SU-DHL-6 (cell line): ENCODE measurements around the gene FETUB.

Source experiments
- H2AFZ ChIP-seq: fragments of 200-600 bp; sonication (generic); 2 replicates; pipeline ENCODE4 v1.6.1; 2014; ENCODE audit warnings: low read depth, mild to moderate bottlenecking, moderate library complexity, mixed read lengths, antibody characterized with exemption, low read length; ENCODE audit not compliant: severe bottlenecking
- H3F3A ChIP-seq: fragments of 200-600 bp; shearing (Covaris generic); 2 replicates; pipeline ENCODE4 v1.6.0; 2016; ENCODE audit warnings: antibody characterized with exemption, mild to moderate bottlenecking; ENCODE audit not compliant: insufficient read depth
- H3K27ac ChIP-seq: fragments of 200-600 bp; sonication (generic); 2 replicates; pipeline ENCODE4 v1.5.1; 2016; ENCODE audit warnings: low read depth, mild to moderate bottlenecking, low read length, moderate library complexity, mixed read lengths
- H3K27me3 ChIP-seq: fragments of 200-600 bp; sonication (generic), shearing (Covaris generic); 2 replicates; pipeline ENCODE4 v1.6.0; 2014; ENCODE audit warnings: mild to moderate bottlenecking, low read length
- H3K36me3 ChIP-seq: fragments of 200-600 bp; sonication (generic); 2 replicates; pipeline ENCODE4 v1.6.1; 2014; ENCODE audit warnings: mild to moderate bottlenecking, low read length, mixed read lengths
- H3K4me2 ChIP-seq: fragments of 300-600, 200-600 bp; shearing (Covaris generic), sonication (generic); 2 replicates; pipeline ENCODE4 v1.6.0; 2014; ENCODE audit warnings: low read length, low read depth, mild to moderate bottlenecking; ENCODE audit not compliant: poor library complexity, severe bottlenecking
- H3K4me3 ChIP-seq: fragments of 200-600 bp; sonication (generic); 2 replicates; pipeline ENCODE4 v1.5.1; 2014; ENCODE audit warnings: antibody characterized with exemption, low read length, mild to moderate bottlenecking, mixed read lengths; ENCODE audit not compliant: insufficient read depth, poor library complexity, severe bottlenecking
- H3K79me2 ChIP-seq: fragments of 200-600 bp; sonication (generic); 2 replicates; pipeline ENCODE4 v1.6.1; 2014; ENCODE audit warnings: mild to moderate bottlenecking, low read length, moderate library complexity; ENCODE audit not compliant: insufficient read depth
- H3K9ac ChIP-seq: fragments of 200-600 bp; sonication (generic); 2 replicates; pipeline ENCODE4 v1.7.0; 2014; ENCODE audit warnings: mild to moderate bottlenecking, low read length
- H3K9me2 ChIP-seq: fragments of 200-600 bp; sonication (generic); replicated peaks from 2 replicates; pipeline ENCODE4 v1.6.1; 2014; ENCODE audit warnings: low read length; ENCODE audit not compliant: insufficient read depth
- H3K9me3 ChIP-seq: fragments of 200-600 bp; sonication (generic); 2 replicates; pipeline ENCODE4 v1.6.1; 2014; ENCODE audit warnings: low read length, mixed read lengths; ENCODE audit not compliant: insufficient read depth
- H4K20me1 ChIP-seq: fragments of 200-600 bp; sonication (generic); 2 replicates; pipeline ENCODE4 v1.6.1; 2014; ENCODE audit warnings: low read depth, mild to moderate bottlenecking, antibody characterized with exemption, low read length, moderate library complexity, mixed read lengths
- CTCF ChIP-seq: fragments of 200-600 bp; sonication (generic); IDR thresholded peaks from one replicate; pipeline ENCODE4 v1.5.1; 2017; ENCODE audit warnings: antibody characterized with exemption, mild to moderate bottlenecking, low read length, moderate library complexity; ENCODE audit not compliant: insufficient read depth, poor library complexity, severe bottlenecking
- EZH2phosphoT487 ChIP-seq: fragments of 200-600 bp; sonication (generic), shearing (Covaris generic); conservative IDR thresholded peaks from 2 replicates; pipeline ENCODE4 v1.6.1; 2018; ENCODE audit warnings: mild to moderate bottlenecking, antibody characterized with exemption, low read length, moderate library complexity, mixed read lengths

FETUB gene

GRCh38 chr3:186637686-186638085 lies 2.5 kb upstream of the FETUB start:
- H3K4me3 ChIP-seq, result no peak overlapping the region
- no peak overlapping the region for H3K4me2 ChIP-seq
- TF ChIP-seq EZH2phosphoT487 (no peak), CTCF (no peak)
- no peaks in the 10 kb centered on the region for H3K36me3 ChIP-seq
- no peaks in the 10 kb centered on the region for H3K79me2 ChIP-seq
- H2AFZ ChIP-seq, result no peak overlapping the region
- H4K20me1 ChIP-seq, result no peaks in the 10 kb centered on the region
- H3K27me3 ChIP-seq, result no peaks in the 10 kb centered on the region
- H3F3A ChIP-seq, result no peaks in the 10 kb centered on the region
- H3K9ac ChIP-seq, result no peak overlapping the region
- H3K27ac ChIP-seq, result no peak overlapping the region
- no peaks in the 10 kb centered on the region for H3K9me2 ChIP-seq
- H3K9me3 ChIP-seq, result no peaks in the 10 kb centered on the region

GRCh38 chr3:186638259-186638658 lies 1.9 kb upstream of the FETUB start:
- Histone ChIP-seq H3K27ac (no peak overlapping the region), H3K9ac (no peak overlapping the region), H3K79me2 (no peaks in the 10 kb centered on the region), H2AFZ (no peak overlapping the region), H3K4me3 (no peak overlapping the region), H3K27me3 (no peaks in the 10 kb centered on the region), H3K4me2 (no peak overlapping the region), H3K9me3 (no peaks in the 10 kb centered on the region), H3K9me2 (no peaks in the 10 kb centered on the region), H3F3A (no peaks in the 10 kb centered on the region), H3K36me3 (no peaks in the 10 kb centered on the region), H4K20me1 (no peaks in the 10 kb centered on the region)
- TF ChIP-seq CTCF, result no peak
- TF ChIP-seq EZH2phosphoT487, result no peak

GRCh38 chr3:186640473-186640818 lies 247 bp downstream of the FETUB start:
- H3K4me2 ChIP-seq, result no peak overlapping the region

More at GRCh38 chr3:186640473-186640818, 247 bp downstream of the FETUB start:
- Histone ChIP-seq H4K20me1 (no peaks in the 10 kb centered on the region), H3K4me3 (no peak overlapping the region), H3K9ac (no peak overlapping the region), H3K9me2 (no peaks in the 10 kb centered on the region), H3F3A (no peaks in the 10 kb centered on the region), H3K36me3 (no peaks in the 10 kb centered on the region), H3K27ac (no peak overlapping the region), H2AFZ (no peak overlapping the region), H3K27me3 (no peaks in the 10 kb centered on the region), H3K79me2 (no peaks in the 10 kb centered on the region), H3K9me3 (no peaks in the 10 kb centered on the region)
- TF ChIP-seq EZH2phosphoT487, result no peak
- TF ChIP-seq CTCF, result no peak
